ENCODE data around the gene ACOT7. TPM values are rescaled to one million over a fixed set of nuclear protein-coding genes. Genes with fewer than 3 reads are reported as not detected.

ACOT7 gene
- total and polyA plus RNA-seq, 2 of the 13 experiments (the other 11 are each of a cell fraction or from before 2014, with no cell fraction given) = 33.0 to 55.8 TPM

DNA sequence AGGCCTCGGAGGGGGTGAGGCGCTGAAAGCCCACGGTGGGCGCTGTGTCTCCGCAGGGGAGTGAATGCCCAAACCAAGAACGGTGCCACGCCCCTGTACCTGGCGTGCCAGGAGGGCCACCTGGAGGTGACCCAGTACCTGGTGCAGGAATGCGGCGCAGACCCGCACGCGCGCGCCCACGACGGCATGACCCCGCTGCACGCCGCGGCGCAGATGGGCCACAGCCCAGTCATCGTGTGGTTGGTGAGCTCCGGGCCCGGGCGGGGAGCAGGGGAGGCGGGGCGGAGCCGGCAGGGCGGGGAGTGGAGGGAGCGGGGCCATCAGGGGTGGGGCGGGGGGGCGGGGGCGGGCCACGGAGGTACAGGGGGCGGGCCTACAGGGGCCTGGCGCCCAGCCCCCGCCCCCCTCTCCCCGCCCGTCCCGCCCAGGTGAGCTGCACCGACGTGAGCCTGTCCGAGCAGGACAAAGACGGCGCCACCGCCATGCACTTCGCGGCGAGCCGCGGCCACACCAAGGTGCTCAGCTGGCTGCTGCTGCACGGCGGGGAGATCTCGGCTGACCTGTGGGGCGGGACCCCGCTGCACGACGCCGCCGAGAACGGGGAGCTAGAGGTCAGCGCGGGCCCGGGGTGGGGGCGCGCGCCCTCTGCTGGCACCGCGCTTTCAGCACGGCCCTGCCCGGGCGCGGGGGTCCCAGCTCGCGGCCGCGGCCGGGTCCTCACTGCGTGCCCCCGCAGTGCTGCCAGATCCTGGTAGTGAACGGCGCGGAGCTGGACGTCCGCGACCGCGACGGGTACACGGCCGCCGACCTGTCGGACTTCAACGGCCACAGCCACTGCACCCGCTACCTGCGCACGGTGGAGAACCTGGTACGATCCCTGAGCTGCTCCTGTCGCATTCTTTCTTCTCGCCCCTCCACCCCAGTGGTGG is 46.9 kb upstream of the ACOT7 start (continued):
- TF ChIP-seq, protein P1, sequence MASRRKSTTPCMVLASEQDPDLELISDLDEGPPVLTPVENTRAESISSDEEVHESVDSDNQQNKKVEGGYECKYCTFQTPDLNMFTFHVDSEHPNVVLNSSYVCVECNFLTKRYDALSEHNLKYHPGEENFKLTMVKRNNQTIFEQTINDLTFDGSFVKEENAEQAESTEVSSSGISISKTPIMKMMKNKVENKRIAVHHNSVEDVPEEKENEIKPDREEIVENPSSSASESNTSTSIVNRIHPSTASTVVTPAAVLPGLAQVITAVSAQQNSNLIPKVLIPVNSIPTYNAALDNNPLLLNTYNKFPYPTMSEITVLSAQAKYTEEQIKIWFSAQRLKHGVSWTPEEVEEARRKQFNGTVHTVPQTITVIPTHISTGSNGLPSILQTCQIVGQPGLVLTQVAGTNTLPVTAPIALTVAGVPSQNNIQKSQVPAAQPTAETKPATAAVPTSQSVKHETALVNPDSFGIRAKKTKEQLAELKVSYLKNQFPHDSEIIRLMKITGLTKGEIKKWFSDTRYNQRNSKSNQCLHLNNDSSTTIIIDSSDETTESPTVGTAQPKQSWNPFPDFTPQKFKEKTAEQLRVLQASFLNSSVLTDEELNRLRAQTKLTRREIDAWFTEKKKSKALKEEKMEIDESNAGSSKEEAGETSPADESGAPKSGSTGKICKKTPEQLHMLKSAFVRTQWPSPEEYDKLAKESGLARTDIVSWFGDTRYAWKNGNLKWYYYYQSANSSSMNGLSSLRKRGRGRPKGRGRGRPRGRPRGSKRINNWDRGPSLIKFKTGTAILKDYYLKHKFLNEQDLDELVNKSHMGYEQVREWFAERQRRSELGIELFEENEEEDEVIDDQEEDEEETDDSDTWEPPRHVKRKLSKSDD (CRISPR knock-in tag; IDR thresholded peaks at IDR 0.05; ENCODE audit: low read depth) = peak; percentile 21; the same call in 1 of the 2 replicates
- TF ChIP-seq, protein P2, sequence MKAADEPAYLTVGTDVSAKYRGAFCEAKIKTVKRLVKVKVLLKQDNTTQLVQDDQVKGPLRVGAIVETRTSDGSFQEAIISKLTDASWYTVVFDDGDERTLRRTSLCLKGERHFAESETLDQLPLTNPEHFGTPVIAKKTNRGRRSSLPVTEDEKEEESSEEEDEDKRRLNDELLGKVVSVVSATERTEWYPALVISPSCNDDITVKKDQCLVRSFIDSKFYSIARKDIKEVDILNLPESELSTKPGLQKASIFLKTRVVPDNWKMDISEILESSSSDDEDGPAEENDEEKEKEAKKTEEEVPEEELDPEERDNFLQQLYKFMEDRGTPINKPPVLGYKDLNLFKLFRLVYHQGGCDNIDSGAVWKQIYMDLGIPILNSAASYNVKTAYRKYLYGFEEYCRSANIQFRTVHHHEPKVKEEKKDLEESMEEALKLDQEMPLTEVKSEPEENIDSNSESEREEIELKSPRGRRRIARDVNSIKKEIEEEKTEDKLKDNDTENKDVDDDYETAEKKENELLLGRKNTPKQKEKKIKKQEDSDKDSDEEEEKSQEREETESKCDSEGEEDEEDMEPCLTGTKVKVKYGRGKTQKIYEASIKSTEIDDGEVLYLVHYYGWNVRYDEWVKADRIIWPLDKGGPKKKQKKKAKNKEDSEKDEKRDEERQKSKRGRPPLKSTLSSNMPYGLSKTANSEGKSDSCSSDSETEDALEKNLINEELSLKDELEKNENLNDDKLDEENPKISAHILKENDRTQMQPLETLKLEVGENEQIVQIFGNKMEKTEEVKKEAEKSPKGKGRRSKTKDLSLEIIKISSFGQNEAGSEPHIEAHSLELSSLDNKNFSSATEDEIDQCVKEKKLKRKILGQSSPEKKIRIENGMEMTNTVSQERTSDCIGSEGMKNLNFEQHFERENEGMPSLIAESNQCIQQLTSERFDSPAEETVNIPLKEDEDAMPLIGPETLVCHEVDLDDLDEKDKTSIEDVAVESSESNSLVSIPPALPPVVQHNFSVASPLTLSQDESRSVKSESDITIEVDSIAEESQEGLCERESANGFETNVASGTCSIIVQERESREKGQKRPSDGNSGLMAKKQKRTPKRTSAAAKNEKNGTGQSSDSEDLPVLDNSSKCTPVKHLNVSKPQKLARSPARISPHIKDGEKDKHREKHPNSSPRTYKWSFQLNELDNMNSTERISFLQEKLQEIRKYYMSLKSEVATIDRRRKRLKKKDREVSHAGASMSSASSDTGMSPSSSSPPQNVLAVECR (CRISPR knock-in tag; IDR thresholded peaks at IDR 0.05; ENCODE audit: borderline replicate concordance) = peak; percentile 26; the same call in 1 of the 2 replicates
- TF ChIP-seq MAX (IDR thresholded peaks at IDR 0.05) = peak; percentile 46; the same call in 1 of the 2 replicates
- TF ChIP-seq, protein P3, sequence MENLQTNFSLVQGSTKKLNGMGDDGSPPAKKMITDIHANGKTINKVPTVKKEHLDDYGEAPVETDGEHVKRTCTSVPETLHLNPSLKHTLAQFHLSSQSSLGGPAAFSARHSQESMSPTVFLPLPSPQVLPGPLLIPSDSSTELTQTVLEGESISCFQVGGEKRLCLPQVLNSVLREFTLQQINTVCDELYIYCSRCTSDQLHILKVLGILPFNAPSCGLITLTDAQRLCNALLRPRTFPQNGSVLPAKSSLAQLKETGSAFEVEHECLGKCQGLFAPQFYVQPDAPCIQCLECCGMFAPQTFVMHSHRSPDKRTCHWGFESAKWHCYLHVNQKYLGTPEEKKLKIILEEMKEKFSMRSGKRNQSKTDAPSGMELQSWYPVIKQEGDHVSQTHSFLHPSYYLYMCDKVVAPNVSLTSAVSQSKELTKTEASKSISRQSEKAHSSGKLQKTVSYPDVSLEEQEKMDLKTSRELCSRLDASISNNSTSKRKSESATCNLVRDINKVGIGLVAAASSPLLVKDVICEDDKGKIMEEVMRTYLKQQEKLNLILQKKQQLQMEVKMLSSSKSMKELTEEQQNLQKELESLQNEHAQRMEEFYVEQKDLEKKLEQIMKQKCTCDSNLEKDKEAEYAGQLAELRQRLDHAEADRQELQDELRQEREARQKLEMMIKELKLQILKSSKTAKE (CRISPR knock-in tag; IDR thresholded peaks at IDR 0.05; ENCODE audit: borderline replicate concordance) = 0 out of 2 replicates have a peak, but pooled peaks have one; percentile 26
- no peak for TF ChIP-seq JARID2 (CRISPR knock-in tag; IDR thresholded peaks at IDR 0.05; ENCODE audit: insufficient replicate concordance)
- peak; percentile 46 for TF ChIP-seq ZNF883 (CRISPR knock-in tag; IDR thresholded peaks at IDR 0.05; ENCODE audit: not compliant biosample characterization)
- 0 out of 2 replicates have a peak, but pooled peaks have one; percentile 28 for TF ChIP-seq UBTF (CRISPR knock-in tag; IDR thresholded peaks at IDR 0.05)
- TF ChIP-seq GABPB1 (CRISPR knock-in tag; IDR thresholded peaks at IDR 0.05) = 0 out of 2 replicates have a peak, but pooled peaks have one; percentile 35
- TF ChIP-seq, protein P4, sequence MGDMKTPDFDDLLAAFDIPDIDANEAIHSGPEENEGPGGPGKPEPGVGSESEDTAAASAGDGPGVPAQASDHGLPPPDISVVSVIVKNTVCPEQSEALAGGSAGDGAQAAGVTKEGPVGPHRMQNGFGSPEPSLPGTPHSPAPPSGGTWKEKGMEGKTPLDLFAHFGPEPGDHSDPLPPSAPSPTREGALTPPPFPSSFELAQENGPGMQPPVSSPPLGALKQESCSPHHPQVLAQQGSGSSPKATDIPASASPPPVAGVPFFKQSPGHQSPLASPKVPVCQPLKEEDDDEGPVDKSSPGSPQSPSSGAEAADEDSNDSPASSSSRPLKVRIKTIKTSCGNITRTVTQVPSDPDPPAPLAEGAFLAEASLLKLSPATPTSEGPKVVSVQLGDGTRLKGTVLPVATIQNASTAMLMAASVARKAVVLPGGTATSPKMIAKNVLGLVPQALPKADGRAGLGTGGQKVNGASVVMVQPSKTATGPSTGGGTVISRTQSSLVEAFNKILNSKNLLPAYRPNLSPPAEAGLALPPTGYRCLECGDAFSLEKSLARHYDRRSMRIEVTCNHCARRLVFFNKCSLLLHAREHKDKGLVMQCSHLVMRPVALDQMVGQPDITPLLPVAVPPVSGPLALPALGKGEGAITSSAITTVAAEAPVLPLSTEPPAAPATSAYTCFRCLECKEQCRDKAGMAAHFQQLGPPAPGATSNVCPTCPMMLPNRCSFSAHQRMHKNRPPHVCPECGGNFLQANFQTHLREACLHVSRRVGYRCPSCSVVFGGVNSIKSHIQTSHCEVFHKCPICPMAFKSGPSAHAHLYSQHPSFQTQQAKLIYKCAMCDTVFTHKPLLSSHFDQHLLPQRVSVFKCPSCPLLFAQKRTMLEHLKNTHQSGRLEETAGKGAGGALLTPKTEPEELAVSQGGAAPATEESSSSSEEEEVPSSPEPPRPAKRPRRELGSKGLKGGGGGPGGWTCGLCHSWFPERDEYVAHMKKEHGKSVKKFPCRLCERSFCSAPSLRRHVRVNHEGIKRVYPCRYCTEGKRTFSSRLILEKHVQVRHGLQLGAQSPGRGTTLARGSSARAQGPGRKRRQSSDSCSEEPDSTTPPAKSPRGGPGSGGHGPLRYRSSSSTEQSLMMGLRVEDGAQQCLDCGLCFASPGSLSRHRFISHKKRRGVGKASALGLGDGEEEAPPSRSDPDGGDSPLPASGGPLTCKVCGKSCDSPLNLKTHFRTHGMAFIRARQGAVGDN (CRISPR knock-in tag; IDR thresholded peaks at IDR 0.05) = peak; percentile 70

Measured in HepG2 (cell line).